Trophoblast cell (in vitro differentiated cells and primary cell): ENCODE results near the gene SLC39A10.

Experiments
- DNase-seq, 2 donors: peaks; one replicate each; pipeline ENCODE4 v3.0.0-alpha.2; 2016
- H2AFZ ChIP-seq: 2 replicates; pipeline ENCODE4 v1.6.1; 2013; ENCODE audit warnings: low read length, moderate library complexity, mild to moderate bottlenecking; ENCODE audit not compliant: insufficient read depth, poor library complexity
- H2AK5ac ChIP-seq: 2 replicates; pipeline ENCODE4 v1.6.1; 2013; ENCODE audit warnings: mild to moderate bottlenecking, low read length
- H2BK120ac ChIP-seq: 2 replicates; pipeline ENCODE4 v1.6.1; 2013; ENCODE audit warnings: low read length, mild to moderate bottlenecking, moderate library complexity; ENCODE audit not compliant: insufficient read depth, poor library complexity
- H2BK12ac ChIP-seq: 2 replicates; pipeline ENCODE4 v1.6.1; 2013; ENCODE audit warnings: mild to moderate bottlenecking, low read length, moderate library complexity
- H2BK5ac ChIP-seq: 2 replicates; pipeline ENCODE4 v1.6.1; 2013; ENCODE audit warnings: low read length, low read depth, moderate library complexity, mild to moderate bottlenecking; ENCODE audit not compliant: poor library complexity
- H3K14ac ChIP-seq: 2 replicates; pipeline ENCODE4 v1.6.1; 2013; ENCODE audit warnings: mild to moderate bottlenecking, low read length
- H3K18ac ChIP-seq: 2 replicates; pipeline ENCODE4 v1.6.1; 2013; ENCODE audit warnings: mild to moderate bottlenecking, low read length
- H3K23ac ChIP-seq: 2 replicates; pipeline ENCODE4 v1.6.1; 2013; ENCODE audit warnings: low read length
- H3K27ac ChIP-seq: 2 replicates; pipeline ENCODE4 v1.5.1; 2013; ENCODE audit warnings: low read depth, mild to moderate bottlenecking, inconsistent platforms, low read length, moderate library complexity
- H3K27me3 ChIP-seq: 2 replicates; pipeline ENCODE4 v1.6.1; 2013; ENCODE audit warnings: inconsistent platforms, mild to moderate bottlenecking, low read length, moderate library complexity; ENCODE audit not compliant: insufficient read depth
- H3K36me3 ChIP-seq, 2 experiments: 1 replicate in 1 of 2; 2 replicates in 1 of 2; pipeline ENCODE4 v1.6.1; 2013; ENCODE audit warnings: low read length in 2 of 2, mild to moderate bottlenecking in 2 of 2, moderate library complexity in 1 of 2; ENCODE audit not compliant: insufficient read depth in 2 of 2, control insufficient read depth in 1 of 2
- H3K4ac ChIP-seq: 2 replicates; pipeline ENCODE4 v1.6.1; 2013; ENCODE audit warnings: low read depth, mild to moderate bottlenecking, low read length, moderate library complexity
- H3K4me1 ChIP-seq, 2 experiments: 1 replicate in 1 of 2; 2 replicates in 1 of 2; pipeline ENCODE4 v1.6.1; 2013; ENCODE audit warnings: low read length in 2 of 2, mild to moderate bottlenecking in 2 of 2, moderate library complexity in 1 of 2; ENCODE audit not compliant: insufficient read depth in 2 of 2, control insufficient read depth in 1 of 2
- H3K4me2 ChIP-seq: 2 replicates; pipeline ENCODE4 v1.6.1; 2013; ENCODE audit warnings: inconsistent platforms, mild to moderate bottlenecking, low read length, moderate library complexity
- H3K4me3 ChIP-seq: 2 replicates; pipeline ENCODE4 v1.5.1; 2013; ENCODE audit warnings: mild to moderate bottlenecking, low read depth, low read length, inconsistent platforms
- H3K79me1 ChIP-seq: one replicate; pipeline ENCODE4 v1.6.1; 2013; ENCODE audit warnings: low read length
- H3K79me2 ChIP-seq: 2 replicates; pipeline ENCODE4 v1.6.1; 2013; ENCODE audit warnings: low read length, mild to moderate bottlenecking; ENCODE audit not compliant: control insufficient read depth, insufficient read depth, poor library complexity
- H3K9ac ChIP-seq: 2 replicates; pipeline ENCODE4 v1.6.1; 2013; ENCODE audit warnings: mild to moderate bottlenecking, low read length
- H3K9me3 ChIP-seq: 2 replicates; pipeline ENCODE4 v1.6.1; 2013; ENCODE audit warnings: low read depth, mild to moderate bottlenecking, control low read depth, inconsistent platforms, low read length; ENCODE audit not compliant: insufficient read depth
- H4K12ac ChIP-seq: 2 replicates; pipeline ENCODE4 v1.6.1; 2013; ENCODE audit warnings: low read depth, mild to moderate bottlenecking, low read length, moderate library complexity
- H4K8ac ChIP-seq: 2 replicates; pipeline ENCODE4 v1.6.1; 2013; ENCODE audit warnings: low read depth, mild to moderate bottlenecking, low read length, moderate library complexity
- H4K91ac ChIP-seq: one replicate; pipeline ENCODE4 v1.6.1; 2013; ENCODE audit warnings: low read depth, mild to moderate bottlenecking, low read length, moderate library complexity
- WGBS: extraction: QIAGEN DNeasy Blood & Tissue Kit; methylation state at CpG from one replicate; pipeline ENCODE4 v1.1.7; 2013; ENCODE audit warnings: missing lambda C conversion rate; ENCODE audit not compliant: insufficient read length, insufficient coverage; ENCODE audit errors: extremely low coverage; 5-methylcytosine and 5-hydroxymethylcytosine counted together

SLC39A10 gene

DNA sequence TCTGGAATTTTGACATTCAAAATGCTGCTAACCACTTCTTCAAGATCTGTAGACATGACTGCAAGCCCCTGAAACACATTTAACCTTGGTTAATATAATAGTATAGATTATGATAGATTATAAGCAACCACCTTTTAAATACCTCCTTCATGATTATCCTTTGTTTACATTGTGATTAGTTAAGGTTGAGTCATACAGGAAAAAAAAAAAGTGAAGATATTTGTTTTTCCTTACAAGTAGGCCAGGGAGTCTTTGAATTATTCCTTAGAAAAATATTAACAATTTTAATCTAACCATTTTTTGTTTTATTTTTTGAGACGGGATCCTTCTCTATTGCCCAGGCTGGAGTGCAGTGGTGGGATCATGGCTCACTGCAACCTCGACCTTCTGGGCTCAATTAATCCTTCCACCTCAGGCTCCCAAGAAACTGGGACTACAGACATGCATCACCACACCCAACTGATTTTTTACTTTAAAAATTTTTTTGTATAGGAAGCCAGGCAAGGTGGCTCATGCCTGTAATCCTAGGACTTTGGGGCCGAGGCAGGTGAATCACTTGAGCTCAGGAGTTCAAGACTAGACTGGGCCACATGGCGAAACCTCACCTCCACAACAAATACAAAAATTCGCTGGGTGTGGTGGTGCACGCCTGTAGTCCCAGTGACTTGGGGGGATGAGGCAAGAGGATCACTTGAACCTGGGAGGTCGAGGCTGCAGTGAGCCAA is 99.4 kb downstream of the SLC39A10 start:
- no peaks in the 10 kb centered on the region for H3K4me1 ChIP-seq
- no peak for DNase-seq
- no peak overlapping the region for H2AK5ac ChIP-seq
- H2BK120ac ChIP-seq = no peak overlapping the region
- no peak overlapping the region for H4K8ac ChIP-seq
- H4K12ac ChIP-seq = no peak overlapping the region
- no peaks in the 10 kb centered on the region for H3K79me2 ChIP-seq
- no CpG with 5 or more reads among the region's 7 CpGs for WGBS
- H3K9ac ChIP-seq = no peak overlapping the region
- H3K4ac ChIP-seq = no peak overlapping the region
- no peak overlapping the region for H3K14ac ChIP-seq
- no peak overlapping the region for H2AFZ ChIP-seq
- no peaks in the 10 kb centered on the region for H3K36me3 ChIP-seq
- no peak overlapping the region for H4K91ac ChIP-seq
- H3K4me3 ChIP-seq = no peak overlapping the region
- no peak overlapping the region for H3K27ac ChIP-seq
- no peak overlapping the region for H3K4me2 ChIP-seq
- no peak overlapping the region for H3K18ac ChIP-seq
- no peak overlapping the region for H2BK12ac ChIP-seq
- H3K9me3 ChIP-seq = peaks cover 2% of the 10 kb centered on the region
- H2BK5ac ChIP-seq = no peak overlapping the region
- no peaks in the 10 kb centered on the region for H3K27me3 ChIP-seq
- no peaks in the 10 kb centered on the region for H3K79me1 ChIP-seq
- H3K23ac ChIP-seq = no peak overlapping the region

DNA sequence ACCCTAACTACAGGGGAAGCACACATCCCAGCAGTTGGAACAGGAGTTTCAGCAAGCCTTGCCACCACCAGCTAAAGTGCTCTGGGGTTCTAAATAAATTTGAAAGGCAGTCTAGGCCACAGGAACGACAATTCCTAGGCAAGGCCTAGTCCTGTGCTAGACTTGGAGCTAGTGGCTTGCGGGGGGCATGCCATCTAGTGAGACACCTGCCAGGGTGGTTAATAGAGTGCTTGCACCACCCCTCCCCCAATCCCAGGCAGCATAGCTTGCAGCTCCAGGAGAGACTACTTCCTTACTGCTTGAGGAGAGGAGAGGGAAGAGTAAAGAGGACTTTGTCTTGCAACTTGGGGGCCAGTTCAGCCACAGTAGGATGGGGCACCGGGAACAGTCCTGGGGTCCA is 101.8 kb downstream of the SLC39A10 start:
- no peak overlapping the region for H3K4ac ChIP-seq

DNA sequence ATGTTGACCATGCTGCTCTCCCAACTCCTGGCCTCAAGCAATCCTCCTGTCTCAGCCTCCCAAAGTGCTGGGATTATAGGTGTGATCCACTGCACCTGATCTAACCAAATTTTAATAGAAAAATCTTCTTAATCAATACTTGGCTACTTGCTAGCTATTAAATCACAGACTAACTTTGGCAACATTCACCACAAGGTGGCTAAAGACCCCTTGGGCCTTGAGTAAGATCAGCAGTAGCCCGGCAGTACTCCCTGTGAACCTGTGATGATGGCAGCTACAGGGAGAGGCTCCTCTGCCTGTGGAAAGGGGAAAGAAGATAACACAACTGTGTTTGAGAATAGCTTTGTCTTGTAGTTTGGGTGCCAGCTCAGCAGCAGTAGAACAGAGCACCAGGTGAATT is 102.9 kb downstream of the SLC39A10 start:
- Histone ChIP-seq H3K36me3 (no peaks in the 10 kb centered on the region), H3K4me3 (no peak overlapping the region), H4K8ac (no peak overlapping the region), H4K12ac (no peak overlapping the region), H3K4me2 (no peak overlapping the region), H3K18ac (no peak overlapping the region), H4K91ac (no peak overlapping the region), H3K79me1 (no peaks in the 10 kb centered on the region), H3K79me2 (no peaks in the 10 kb centered on the region), H2BK12ac (no peak overlapping the region), H3K4me1 (no peaks in the 10 kb centered on the region), H3K4ac (no peak overlapping the region), H2AK5ac (no peak overlapping the region), H3K9me3 (peaks cover 2% of the 10 kb centered on the region), H2BK120ac (no peak overlapping the region), H2BK5ac (no peak overlapping the region), H3K27me3 (no peaks in the 10 kb centered on the region), H3K14ac (no peak overlapping the region), H3K9ac (no peak overlapping the region), H3K27ac (no peak overlapping the region), H3K23ac (no peak overlapping the region), H2AFZ (no peak overlapping the region)
- no CpG with 5 or more reads among the region's 1 CpG for WGBS
- no peak for DNase-seq

More for the DNA sequence above, 101.8 kb downstream of the SLC39A10 start:
- Histone ChIP-seq H3K9ac (no peak overlapping the region), H3K4me2 (no peak overlapping the region), H3K9me3 (peaks cover 2% of the 10 kb centered on the region), H2AFZ (no peak overlapping the region), H3K27me3 (no peaks in the 10 kb centered on the region), H3K23ac (no peak overlapping the region), H3K4me3 (no peak overlapping the region), H3K36me3 (no peaks in the 10 kb centered on the region), H3K14ac (no peak overlapping the region), H4K12ac (no peak overlapping the region), H3K79me1 (no peaks in the 10 kb centered on the region), H4K8ac (no peak overlapping the region), H2BK120ac (no peak overlapping the region), H3K27ac (no peak overlapping the region), H4K91ac (no peak overlapping the region), H3K79me2 (no peaks in the 10 kb centered on the region), H3K18ac (no peak overlapping the region), H3K4me1 (no peaks in the 10 kb centered on the region), H2BK5ac (no peak overlapping the region), H2BK12ac (no peak overlapping the region), H2AK5ac (no peak overlapping the region)
- no CpG with 5 or more reads among the region's 3 CpGs for WGBS
- no peak for DNase-seq

DNA sequence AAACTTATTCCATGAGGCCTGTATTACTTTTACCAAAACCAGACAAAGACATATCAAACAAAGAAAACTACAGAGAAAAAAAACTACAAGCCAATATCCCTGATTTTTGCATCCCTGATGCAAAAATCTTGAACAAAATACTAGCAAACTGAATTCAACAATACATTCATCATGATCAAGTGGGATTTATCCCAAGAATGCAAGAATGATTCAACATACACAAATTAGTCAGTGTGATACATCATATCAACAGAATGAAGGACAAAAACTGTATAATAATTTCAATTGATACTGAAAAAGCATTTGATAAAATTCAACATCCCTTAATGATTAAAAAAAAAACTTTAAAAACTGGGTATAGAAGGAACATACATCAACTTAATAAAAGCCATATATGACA is 106.8 kb downstream of the SLC39A10 start:
- Histone ChIP-seq H3K36me3 (no peaks in the 10 kb centered on the region), H3K4ac (no peak overlapping the region), H3K14ac (no peak overlapping the region), H3K9ac (no peak overlapping the region), H4K8ac (no peak overlapping the region), H3K27ac (no peak overlapping the region), H3K9me3 (peaks cover 2% of the 10 kb centered on the region), H3K23ac (no peak overlapping the region), H3K79me2 (no peaks in the 10 kb centered on the region), H3K18ac (no peak overlapping the region), H3K27me3 (no peaks in the 10 kb centered on the region), H2BK12ac (no peak overlapping the region), H3K79me1 (no peaks in the 10 kb centered on the region), H3K4me1 (no peaks in the 10 kb centered on the region), H4K91ac (no peak overlapping the region), H2AK5ac (no peak overlapping the region), H4K12ac (no peak overlapping the region), H2AFZ (no peak overlapping the region), H2BK120ac (no peak overlapping the region), H2BK5ac (no peak overlapping the region), H3K4me2 (no peak overlapping the region), H3K4me3 (no peak overlapping the region)
- no peak for DNase-seq
